ENCODE data around the gene KRTAP19-4.

GRCh38 chr21:30448514-30448913, 48.5 kb downstream of the KRTAP19-4 start:
- TF ChIP-seq, protein P1, sequence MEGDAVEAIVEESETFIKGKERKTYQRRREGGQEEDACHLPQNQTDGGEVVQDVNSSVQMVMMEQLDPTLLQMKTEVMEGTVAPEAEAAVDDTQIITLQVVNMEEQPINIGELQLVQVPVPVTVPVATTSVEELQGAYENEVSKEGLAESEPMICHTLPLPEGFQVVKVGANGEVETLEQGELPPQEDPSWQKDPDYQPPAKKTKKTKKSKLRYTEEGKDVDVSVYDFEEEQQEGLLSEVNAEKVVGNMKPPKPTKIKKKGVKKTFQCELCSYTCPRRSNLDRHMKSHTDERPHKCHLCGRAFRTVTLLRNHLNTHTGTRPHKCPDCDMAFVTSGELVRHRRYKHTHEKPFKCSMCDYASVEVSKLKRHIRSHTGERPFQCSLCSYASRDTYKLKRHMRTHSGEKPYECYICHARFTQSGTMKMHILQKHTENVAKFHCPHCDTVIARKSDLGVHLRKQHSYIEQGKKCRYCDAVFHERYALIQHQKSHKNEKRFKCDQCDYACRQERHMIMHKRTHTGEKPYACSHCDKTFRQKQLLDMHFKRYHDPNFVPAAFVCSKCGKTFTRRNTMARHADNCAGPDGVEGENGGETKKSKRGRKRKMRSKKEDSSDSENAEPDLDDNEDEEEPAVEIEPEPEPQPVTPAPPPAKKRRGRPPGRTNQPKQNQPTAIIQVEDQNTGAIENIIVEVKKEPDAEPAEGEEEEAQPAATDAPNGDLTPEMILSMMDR (IDR thresholded peaks at IDR 0.05), result no peak
- TF ChIP-seq POLR2A (IDR thresholded peaks at IDR 0.05), result no peak
